Measurements from ENCODE around the gene GNG2.

Gene GNG2

DNA sequence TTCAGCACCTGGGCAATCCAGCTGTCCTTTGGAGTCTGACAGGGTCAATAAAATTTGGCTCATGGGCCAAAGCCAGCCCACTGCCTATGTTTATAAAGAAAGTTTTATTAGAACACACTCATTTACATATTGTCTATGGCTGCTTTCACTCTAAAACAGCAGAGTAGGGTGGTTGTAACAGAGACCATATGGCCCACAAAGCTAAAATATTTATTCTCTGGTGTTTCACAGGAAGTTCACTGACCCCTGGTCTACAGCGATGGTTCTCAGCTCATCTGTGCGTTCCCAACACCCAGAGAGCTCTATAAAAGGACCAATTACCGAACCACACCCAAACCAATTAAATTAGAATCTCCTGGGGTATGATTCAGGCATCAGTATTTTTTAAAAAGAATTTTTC is 91.2 kb downstream of the GNG2 start:
- no peak for DNase-seq

GRCh38 chr14:51954031-51954430 is 93.6 kb downstream of the GNG2 start:
- no peak for DNase-seq

- peak; percentile 17 for DNase-seq
Measured at GRCh38 chr14:51954657-51955056, 94.2 kb downstream of the GNG2 start.

DNA sequence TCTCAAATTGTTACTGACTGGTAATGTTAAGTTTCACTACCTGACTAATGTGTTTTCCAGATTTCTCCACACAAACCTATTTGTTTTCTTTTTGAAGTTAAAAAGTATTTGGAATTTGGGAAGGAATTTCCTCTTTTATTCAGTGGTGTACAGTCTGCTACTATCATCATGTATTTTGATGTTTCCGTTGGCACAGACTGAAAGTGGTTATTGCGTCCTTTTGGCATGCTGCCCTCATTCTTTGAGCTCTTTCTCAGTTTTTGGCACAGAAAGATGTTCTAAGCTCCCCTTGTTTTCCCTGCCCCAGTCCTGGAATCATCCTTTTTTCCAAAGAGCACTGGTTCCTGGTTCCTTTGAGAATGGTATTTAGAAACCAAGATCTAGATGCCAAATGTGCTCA is 97.5 kb downstream of the GNG2 start:
- DNase-seq, result no peak

GRCh38 chr14:51959928-51960327 is 99.5 kb downstream of the GNG2 start:
- DNase-seq, result no peak

GRCh38 chr14:51960866-51961265 is 100.5 kb downstream of the GNG2 start:
- no peak for DNase-seq

DNA sequence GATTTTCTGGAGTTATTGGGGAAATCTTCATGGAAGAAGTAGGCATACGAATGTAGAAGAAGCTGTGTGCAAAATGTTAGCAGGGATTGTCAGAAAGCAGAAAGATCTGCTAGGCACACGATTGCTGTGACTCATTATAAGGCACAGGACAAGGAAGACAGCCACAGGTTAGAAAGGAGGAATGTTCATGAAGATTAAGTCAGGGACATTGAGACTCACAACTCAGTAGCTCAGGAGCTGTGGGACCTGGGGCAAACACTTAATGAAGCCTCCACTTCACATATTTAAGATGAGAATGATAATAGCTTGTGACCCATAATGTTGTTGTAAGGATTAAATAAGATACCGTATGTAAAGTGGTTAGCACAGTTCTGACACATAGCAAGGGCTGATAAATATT is 102.3 kb downstream of the GNG2 start:
- no peak for DNase-seq

- no peak for DNase-seq
Measured at GRCh38 chr14:51963286-51963685, 102.9 kb downstream of the GNG2 start.

DNA sequence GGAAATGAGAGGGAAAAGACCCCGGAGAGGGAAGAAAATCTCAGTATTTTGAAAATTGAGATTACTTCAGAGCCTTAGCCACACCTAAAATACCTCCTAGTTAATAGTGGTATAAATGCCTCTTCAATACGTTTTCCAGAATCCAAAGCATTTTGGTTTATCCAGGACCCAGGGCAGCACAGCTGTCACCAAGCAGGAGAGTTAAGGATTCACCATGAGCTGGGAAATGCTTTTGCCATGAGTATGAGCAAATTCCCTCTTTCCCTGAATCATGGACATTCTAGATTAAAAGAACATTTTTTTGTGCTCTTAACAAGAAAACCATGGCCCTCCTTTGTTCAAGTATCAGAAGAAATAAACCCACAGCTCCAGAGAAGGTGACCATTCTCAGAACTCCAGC is 107.1 kb downstream of the GNG2 start:
- no peak for DNase-seq

GRCh38 chr14:51969852-51970540 is 109.6 kb downstream of the GNG2 start:
- DNase-seq, result no peak

GRCh38 chr14:51972566-51972965 is 112.2 kb downstream of the GNG2 start:
- no peak for DNase-seq

DNA sequence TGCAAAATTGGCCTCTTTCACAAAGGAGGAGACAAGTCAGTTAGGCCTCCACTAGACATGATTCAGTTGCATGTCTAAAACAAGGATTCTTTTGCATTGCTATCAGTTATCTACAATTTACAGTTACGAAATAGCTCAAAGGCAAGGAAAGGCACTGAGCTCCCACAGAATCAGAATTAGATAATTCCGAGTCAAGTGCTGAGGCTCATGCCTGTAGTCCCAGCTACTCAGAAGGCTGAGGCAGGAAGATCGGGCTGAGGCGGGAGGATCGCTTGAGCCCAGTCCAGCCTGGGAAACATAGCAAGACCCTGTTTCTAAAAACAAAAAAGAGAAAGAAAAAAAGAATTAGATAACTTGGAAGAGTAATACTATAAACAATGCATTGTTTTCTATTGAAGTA is 116.7 kb downstream of the GNG2 start:
- DNase-seq, result no peak

DNA sequence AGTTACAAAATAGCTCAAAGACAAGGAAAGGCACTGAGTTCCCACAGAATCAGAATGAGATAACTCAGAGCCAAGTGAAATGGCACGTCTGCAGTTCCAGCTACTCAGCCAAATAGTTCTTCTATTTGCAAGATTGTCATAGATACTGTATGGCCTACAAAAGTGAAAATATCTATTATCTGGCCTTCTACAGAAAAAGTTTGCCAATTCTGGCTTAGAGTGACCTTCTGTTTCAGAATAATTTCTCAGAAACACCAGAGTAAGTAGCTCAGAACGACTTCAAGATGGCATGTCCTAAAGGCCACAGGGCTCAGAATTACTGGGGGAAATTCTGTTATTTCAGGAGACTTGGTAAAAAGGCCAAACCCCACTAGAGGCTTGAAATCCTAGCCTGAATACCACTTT is 118.3 kb downstream of the GNG2 start:
- no peak for DNase-seq

DNA sequence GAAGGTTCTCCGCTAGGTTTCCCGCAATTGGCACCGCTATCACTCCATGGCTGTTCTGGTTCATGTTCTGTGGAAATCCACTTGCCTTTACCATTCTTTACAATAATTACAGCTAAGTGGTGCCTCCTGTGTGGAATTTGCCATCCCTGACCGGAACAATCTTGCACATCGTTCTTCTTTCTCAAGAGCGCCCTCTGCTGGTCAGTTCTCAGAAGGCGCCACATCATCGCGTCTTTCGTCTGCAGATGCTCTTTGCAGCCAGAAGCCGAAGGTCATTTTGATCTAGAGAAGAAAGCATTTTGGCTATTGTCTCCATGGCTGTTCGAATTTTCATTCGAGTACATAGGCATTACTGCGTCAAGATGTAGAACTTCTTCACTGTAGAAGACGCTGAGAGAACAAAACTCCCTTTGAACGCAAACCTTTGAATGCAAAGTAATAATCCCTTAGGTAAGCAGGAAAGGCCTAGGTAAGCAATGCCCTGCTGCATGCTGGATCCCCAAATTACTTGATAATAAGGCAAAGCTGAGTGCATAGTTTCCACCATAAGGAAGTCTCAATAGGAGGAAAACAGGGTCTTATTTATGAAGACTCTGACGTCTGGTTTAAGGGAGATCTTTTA is 118.8 kb downstream of the GNG2 start:
- DNase-seq, result peak; percentile 81

GRCh38 chr14:51981218-51981854 is 120.9 kb downstream of the GNG2 start:
- DNase-seq, result no peak

- no peak for DNase-seq
Measured at GRCh38 chr14:51988221-51988620, 127.8 kb downstream of the GNG2 start.

- peak; percentile 93 for DNase-seq
Measured at GRCh38 chr14:51989293-51990234, 129.2 kb downstream of the GNG2 start, which contains the start of gene RTRAF. Gene RTRAF, plus strand, starts transcription at chr14:51989546. Its CDS starts 94 bp downstream, at chr14:51989640.

DNA sequence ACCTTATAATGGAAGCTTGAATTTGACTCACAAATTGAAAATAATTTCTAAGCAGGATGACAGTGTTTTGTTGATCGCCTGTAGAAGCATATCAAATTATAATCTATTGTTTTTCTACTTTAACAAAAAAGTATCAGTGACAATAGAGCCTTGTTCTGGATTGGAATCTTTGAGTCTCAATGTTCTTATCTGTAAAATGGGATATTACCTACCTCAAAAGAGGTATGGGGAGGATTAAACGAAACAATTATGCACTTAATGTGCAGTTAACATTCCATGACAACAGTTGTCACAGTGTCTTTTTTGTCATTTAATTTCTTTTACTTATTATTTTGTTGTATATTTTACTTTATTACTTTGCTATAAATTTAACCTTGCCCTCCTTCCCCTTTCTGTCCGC is 130.1 kb downstream of the GNG2 start:
- no peak for DNase-seq

DNA sequence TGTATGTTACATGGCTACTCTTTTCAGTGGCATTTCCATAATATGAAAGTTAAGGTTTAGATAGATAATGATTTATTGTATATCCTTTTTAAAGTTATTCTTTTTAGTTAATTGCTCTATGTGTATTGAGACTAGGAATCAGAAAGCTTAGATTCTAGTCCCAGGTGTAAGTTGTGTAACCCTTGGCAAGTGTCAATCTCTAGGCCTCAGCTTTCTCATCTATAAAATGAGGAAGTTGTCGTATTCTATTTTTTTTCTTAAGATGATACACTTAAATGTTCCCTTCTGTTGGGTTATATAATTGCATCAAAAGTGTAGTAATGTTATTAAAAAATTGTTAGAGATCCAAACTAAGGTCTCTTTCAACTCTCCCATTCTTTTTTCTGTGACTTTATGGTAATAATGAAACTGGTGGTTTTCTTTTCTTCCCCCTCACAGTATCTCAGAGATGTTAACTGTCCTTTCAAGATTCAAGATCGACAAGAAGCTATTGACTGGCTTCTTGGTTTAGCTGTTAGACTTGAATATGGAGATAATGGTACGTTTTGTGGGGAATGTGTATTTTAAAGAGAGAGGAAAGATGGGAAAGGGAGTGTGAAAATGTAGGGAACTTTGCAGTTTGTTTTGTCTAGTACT is 133.0 kb downstream of the GNG2 start:
- no peak for DNase-seq

DNA sequence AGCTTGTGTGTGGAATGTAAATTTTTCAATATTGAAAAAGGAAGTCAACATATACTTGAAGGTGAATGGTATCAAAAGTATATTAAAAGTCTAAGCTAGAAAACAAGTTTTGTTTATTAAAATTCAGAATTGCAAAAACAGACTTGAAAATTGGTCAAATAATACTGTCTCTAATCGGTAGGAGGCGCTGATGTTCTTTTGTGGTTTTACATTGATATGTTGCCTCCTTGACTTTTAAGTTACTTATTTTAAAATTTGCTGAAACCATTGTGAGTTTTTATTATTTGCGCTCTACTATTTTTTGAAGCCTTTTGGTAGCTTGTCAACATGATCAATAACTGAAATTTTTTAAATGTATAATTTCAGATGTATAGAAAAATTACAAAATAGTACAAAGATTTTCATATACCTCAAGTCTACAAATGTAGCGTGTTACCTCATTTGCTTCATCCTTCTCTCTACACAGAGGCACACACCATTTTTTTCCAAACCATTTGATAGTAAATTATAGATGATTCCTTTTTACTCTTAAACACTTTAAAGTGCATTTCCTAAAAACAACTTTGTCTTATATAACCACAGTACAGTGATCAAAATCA is 135.8 kb downstream of the GNG2 start:
- DNase-seq, result peak; percentile 59

DNA sequence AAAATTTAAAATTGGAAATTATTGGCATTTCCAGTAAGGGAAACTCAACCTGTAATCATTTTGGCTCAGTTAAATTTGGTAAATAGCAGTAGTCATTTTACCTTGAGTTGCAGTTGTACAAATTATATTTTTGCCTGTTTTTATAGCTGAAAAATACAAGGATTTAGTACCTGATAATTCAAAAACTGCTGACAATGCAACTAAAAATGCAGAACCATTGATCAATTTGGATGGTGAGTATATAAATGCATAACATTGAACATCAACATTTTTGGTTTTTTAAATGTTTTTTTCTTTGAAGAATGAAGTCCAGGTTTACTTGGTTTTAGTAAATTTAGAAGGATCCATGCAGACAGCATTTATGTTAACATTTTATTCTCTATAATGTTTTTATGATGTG is 137.9 kb downstream of the GNG2 start:
- no peak for DNase-seq

DNA sequence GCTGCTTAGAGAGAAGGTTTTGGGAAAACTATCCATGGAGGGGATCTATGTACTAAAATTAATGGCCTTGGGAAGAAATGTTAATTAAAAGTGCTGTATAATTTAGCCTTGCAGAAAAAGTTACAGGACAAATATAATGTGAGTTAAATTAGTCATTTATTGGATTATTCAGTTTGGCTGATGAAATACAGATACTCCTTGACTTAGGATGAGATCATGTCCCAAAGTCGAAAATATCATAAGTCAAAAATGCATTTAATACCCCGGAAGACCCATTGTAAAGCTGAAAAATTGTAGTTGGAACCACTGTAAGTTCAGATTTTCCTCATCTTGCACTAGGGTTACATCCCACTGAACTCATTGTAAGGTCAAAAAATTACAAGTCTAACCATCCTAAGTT is 138.7 kb downstream of the GNG2 start:
- DNase-seq, result no peak

All from CD4-positive, alpha-beta T cell treated with Interleukin-12 subunit alpha and Interleukin-12 subunit beta, for 1 hour (primary cell).